HFFc6 (cell line): ENCODE data around the gene FREM2. TPM values are rescaled to one million over a fixed set of nuclear protein-coding genes. Genes with fewer than 3 reads are reported as not detected.

Experiments used
- DNase-seq: peaks from one replicate; pipeline ENCODE4 v3.0.0-alpha.2; 2018
- H3K27ac Mint-ChIP-seq: 2 replicates; pipeline ENCODE4 v1.8.0; 2020; ENCODE audit warnings: mild to moderate bottlenecking, mixed read lengths
- H3K27me3 Mint-ChIP-seq: 2 replicates; pipeline ENCODE4 v1.8.0; 2021; ENCODE audit warnings: mild to moderate bottlenecking, moderate library complexity, mixed read lengths; ENCODE audit not compliant: insufficient read depth
- H3K36me3 Mint-ChIP-seq: 2 replicates; pipeline ENCODE4 v1.8.0; 2021; ENCODE audit warnings: low read depth, mixed read lengths
- H3K4me1 Mint-ChIP-seq: 2 replicates; pipeline ENCODE4 v1.8.0; 2020; ENCODE audit warnings: low read depth, mixed read lengths
- H3K4me3 Mint-ChIP-seq: 2 replicates; pipeline ENCODE4 v1.8.0; 2020; ENCODE audit warnings: mild to moderate bottlenecking, moderate library complexity, mixed read lengths
- H3K9me3 Mint-ChIP-seq: 2 replicates; pipeline ENCODE4 v1.8.0; 2020; ENCODE audit warnings: mild to moderate bottlenecking, mixed read lengths
- total RNA-seq, 6 experiments: library from RNA; stranded (reverse); fragmentation: NEBNext Ultra II Directional; extraction: Animal tissue kit (Norgen Biotek cat#: 25700); gene quantifications; 2 replicates in 1 of 6; 3 replicates in 5 of 6; pipeline ENCODE4 v1.2.3, GENCODE V29; 2021
- TF ChIP-seq, protein P1 (sequence below): fragments of 200-600 bp; sonication (generic); IDR thresholded peaks from 2 replicates; pipeline ENCODE4 v1.5.0; 2021; ENCODE audit warnings: antibody characterized with exemption, mild to moderate bottlenecking

FREM2 gene
- total RNA-seq, 6 experiments from 2014 or later, result not detected

DNA sequence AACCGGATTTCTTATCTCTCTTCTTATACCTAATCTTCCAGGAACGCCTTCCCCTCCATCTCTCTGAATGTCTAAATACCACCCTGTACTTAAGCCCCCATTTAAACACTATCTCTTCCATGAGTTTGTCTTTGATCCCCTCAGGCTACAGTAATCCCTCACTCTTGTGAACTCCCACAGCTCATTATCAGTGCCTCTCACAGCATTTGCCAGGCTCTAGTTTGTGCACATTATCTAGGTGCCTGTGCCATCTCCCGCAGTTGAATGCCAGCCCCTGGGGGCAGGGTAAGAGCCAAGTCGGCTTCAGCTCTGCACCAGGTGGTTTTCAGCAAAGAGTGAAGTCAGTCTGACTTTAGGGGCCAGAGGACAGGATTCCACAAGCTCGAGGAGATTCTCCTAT, 71.4 kb downstream of the FREM2 start:
- Mint-ChIP-seq H3K27ac (no peak overlapping the region), H3K4me3 (no peak overlapping the region), H3K36me3 (no peaks in the 10 kb centered on the region), H3K9me3 (no peaks in the 10 kb centered on the region), H3K27me3 (peaks cover 9% of the 10 kb centered on the region), H3K4me1 (no peaks in the 10 kb centered on the region)
- no peak for DNase-seq
- TF ChIP-seq, protein P1, sequence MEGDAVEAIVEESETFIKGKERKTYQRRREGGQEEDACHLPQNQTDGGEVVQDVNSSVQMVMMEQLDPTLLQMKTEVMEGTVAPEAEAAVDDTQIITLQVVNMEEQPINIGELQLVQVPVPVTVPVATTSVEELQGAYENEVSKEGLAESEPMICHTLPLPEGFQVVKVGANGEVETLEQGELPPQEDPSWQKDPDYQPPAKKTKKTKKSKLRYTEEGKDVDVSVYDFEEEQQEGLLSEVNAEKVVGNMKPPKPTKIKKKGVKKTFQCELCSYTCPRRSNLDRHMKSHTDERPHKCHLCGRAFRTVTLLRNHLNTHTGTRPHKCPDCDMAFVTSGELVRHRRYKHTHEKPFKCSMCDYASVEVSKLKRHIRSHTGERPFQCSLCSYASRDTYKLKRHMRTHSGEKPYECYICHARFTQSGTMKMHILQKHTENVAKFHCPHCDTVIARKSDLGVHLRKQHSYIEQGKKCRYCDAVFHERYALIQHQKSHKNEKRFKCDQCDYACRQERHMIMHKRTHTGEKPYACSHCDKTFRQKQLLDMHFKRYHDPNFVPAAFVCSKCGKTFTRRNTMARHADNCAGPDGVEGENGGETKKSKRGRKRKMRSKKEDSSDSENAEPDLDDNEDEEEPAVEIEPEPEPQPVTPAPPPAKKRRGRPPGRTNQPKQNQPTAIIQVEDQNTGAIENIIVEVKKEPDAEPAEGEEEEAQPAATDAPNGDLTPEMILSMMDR, result no peak

DNA sequence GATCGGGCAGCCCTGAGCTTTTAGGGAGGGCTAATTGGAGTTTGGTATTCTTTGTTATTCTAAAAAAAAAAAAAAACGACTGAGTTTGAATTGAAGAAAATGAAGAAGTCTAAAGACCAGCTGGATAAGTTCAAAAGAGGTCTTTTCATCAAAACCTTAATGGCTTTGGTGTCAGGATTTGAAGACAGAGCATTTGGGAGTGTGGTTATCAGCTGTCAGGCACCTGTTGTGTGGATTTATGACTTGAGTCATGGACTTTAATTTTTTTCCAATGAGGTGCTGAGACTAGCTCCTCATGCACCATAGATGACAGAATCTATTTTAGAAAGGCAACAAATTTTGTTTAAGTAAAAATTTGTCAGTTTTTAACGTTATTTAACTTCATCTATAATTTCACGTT, 72.5 kb downstream of the FREM2 start:
- no peak for DNase-seq
- Mint-ChIP-seq H3K27ac (no peak overlapping the region), H3K4me3 (no peak overlapping the region), H3K9me3 (no peaks in the 10 kb centered on the region), H3K4me1 (no peaks in the 10 kb centered on the region), H3K36me3 (no peaks in the 10 kb centered on the region), H3K27me3 (peaks cover 9% of the 10 kb centered on the region)
- TF ChIP-seq, protein P1, result no peak

DNA sequence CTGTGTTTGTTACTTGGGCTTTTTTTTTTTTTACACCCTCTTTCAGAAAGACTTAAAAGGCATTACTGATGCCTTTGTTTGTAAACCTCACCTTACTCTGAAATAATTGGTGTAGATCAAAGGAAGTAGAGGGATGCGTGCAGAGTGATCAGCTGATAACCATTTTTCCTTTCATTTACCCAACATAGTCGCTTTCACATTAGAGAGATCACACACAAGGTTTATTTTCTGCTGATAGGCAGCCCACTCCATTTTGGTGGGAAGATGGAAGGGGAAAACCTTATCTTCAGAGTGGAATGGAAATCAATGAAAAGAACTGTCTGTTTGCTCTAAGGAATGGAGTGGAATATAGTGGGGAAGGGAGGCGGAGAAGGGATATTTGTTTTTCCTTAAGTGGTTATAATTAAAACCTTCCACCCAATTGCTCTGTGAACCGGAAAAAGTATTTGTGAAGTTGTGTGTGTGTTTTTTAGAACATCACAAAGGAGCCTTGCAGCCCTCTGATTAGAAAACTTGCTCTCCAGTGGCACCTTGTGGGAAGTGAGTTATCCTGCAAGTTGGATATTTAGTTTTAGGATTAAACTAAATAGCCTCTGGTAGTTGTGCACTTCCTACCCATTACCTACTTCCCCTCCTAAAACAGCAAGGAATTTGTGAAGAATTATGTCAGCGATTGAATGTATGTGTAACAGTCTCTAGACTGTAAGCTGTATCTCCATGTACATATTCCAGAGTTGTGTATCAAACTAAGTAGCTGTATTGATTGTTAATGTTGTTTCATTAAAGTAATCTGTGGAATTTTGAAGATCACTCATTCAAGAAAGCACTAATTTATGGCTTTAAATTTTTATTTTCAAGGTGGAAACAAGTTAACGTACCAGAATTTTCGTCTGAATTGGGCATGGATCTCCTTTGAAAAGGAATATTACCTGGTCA, 76.8 kb downstream of the FREM2 start:
- Mint-ChIP-seq H3K4me1 (no peaks in the 10 kb centered on the region), H3K9me3 (no peaks in the 10 kb centered on the region), H3K36me3 (no peaks in the 10 kb centered on the region), H3K4me3 (no peak overlapping the region), H3K27ac (no peak overlapping the region), H3K27me3 (no peaks in the 10 kb centered on the region; the same call in 1 of the 2 replicates)
- TF ChIP-seq, protein P1, result peak; percentile 71
- DNase-seq, result peak; percentile 18

DNA sequence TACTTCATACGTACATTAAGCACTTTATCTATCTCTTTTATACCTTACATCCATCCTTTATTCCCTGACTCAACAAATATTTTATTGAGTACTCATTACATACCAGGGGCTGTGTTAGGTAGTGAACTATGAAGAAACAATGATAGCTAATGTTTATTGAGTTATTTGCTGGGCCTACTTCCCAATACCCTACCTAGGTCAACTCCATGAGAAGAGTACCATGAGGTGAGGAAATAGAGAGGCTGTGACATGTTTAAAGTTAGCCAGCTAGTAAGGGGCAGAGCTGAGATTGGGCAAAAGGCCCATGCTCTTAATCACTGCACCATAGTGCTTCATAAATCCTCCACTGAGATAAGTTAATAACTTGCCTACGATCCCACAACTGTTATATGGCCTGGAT, 79.9 kb downstream of the FREM2 start:
- no peaks in the 10 kb centered on the region for H3K9me3 Mint-ChIP-seq
- no peaks in the 10 kb centered on the region for H3K36me3 Mint-ChIP-seq
- no peaks in the 10 kb centered on the region for H3K4me1 Mint-ChIP-seq
- no peak for DNase-seq
- no peak overlapping the region for H3K27ac Mint-ChIP-seq
- H3K4me3 Mint-ChIP-seq, result no peak overlapping the region
- TF ChIP-seq, protein P1, result no peak
- peaks cover 3% of the 10 kb centered on the region; the same call in 1 of the 2 replicates for H3K27me3 Mint-ChIP-seq

DNA sequence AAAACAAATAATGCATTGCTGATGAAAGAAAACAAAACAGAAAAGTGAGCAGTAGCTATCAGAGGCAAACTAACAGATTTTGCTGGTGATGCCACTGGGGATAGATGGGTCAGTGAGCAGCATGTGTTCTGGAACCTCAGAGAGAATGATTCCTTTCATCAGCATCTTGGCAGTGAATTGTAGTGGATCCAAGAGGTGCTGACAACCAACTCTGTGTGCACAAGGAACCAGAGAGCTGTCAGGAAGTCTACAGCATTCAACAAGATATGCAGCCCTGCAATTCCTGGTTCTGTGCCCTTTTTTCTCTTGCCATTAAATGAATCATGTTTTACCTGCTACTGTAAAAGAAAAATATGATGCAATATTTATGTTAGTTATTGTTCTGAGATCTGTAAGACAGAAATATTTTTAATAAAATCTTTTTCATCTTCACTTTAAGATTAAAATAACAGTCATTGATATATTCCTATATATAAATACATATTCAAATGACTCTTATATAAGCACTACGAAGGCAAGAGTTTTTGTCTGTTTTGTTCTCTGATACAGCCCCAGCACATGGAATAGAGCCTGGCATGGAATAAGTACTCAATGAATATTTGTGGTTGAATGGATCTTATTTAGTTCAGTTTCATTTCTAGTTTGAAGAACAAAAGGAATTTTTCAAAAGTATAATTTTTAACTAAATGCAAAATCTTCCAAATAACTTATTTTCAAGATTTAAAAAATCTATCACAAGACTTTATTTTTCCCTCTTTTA, 80.8 kb downstream of the FREM2 start:
- no peak overlapping the region for H3K4me3 Mint-ChIP-seq
- H3K4me1 Mint-ChIP-seq, result no peaks in the 10 kb centered on the region
- DNase-seq, result no peak
- H3K27me3 Mint-ChIP-seq, result peaks cover 3% of the 10 kb centered on the region; the same call in 1 of the 2 replicates
- H3K9me3 Mint-ChIP-seq, result no peaks in the 10 kb centered on the region
- no peak overlapping the region for H3K27ac Mint-ChIP-seq
- no peaks in the 10 kb centered on the region for H3K36me3 Mint-ChIP-seq
- TF ChIP-seq, protein P1, result no peak
